HG03159 (cell line): Measurements from ENCODE around the gene SLC25A6.
"Not testable (repeated sequence)": the region's sequence is repeated elsewhere in the genome, so short reads cannot be mapped to it uniquely, and the experiment has no call there.

ENCODE experiments used
- ATAC-seq: cut with Tn5 transposase; IDR thresholded peaks from one replicate; pipeline ENCODE4 v1.9.1; 2021; ENCODE audit warnings: mild to moderate bottlenecking, moderate library complexity; ENCODE audit not compliant: unreplicated experiment

Gene SLC25A6

GRCh38 chrX:1416327-1416784 lies 24.4 kb upstream of the SLC25A6 start:
- ATAC-seq: no peak

GRCh38 chrX:1412551-1413161 lies 20.7 kb upstream of the SLC25A6 start:
- ATAC-seq: no peak

GRCh38 chrX:1411326-1411725 lies 19.4 kb upstream of the SLC25A6 start:
- no peak for ATAC-seq

GRCh38 chrX:1407035-1407434 lies 15.1 kb upstream of the SLC25A6 start:
- ATAC-seq: no peak

GRCh38 chrX:1405769-1406168 lies 13.9 kb upstream of the SLC25A6 start:
- ATAC-seq: not testable (repeated sequence)

GRCh38 chrX:1403867-1404266 lies 12.0 kb upstream of the SLC25A6 start:
- ATAC-seq: not testable (repeated sequence)

- no peak for ATAC-seq
Measured at GRCh38 chrX:1403228-1403627, 11.3 kb upstream of the SLC25A6 start.

- no peak for ATAC-seq
Measured at GRCh38 chrX:1401611-1402430, 9.9 kb upstream of the SLC25A6 start.

GRCh38 chrX:1400742-1401471 lies 9.0 kb upstream of the SLC25A6 start:
- ATAC-seq: no peak

GRCh38 chrX:1400049-1400448 lies 8.1 kb upstream of the SLC25A6 start:
- ATAC-seq: no peak

- no peak for ATAC-seq
Measured at GRCh38 chrX:1398431-1399340, 6.8 kb upstream of the SLC25A6 start.

GRCh38 chrX:1397441-1398270 lies 5.7 kb upstream of the SLC25A6 start:
- no peak for ATAC-seq

GRCh38 chrX:1397001-1397400 lies 5.1 kb upstream of the SLC25A6 start:
- no peak for ATAC-seq

- ATAC-seq: no peak
Measured at GRCh38 chrX:1395646-1396216, 3.8 kb upstream of the SLC25A6 start.

- no peak for ATAC-seq
Measured at GRCh38 chrX:1394731-1395501, 3.0 kb upstream of the SLC25A6 start.

- ATAC-seq: no peak
Measured at GRCh38 chrX:1393871-1394615, 2.1 kb upstream of the SLC25A6 start.

GRCh38 chrX:1392376-1393068 lies 609 bp upstream of the SLC25A6 start:
- ATAC-seq: peak; percentile 36

- no peak for ATAC-seq
Measured at GRCh38 chrX:1391370-1391706, 575 bp downstream of the SLC25A6 start.
